ENCODE measurements around the gene ZNF536. TPM values are rescaled to one million over a fixed set of nuclear protein-coding genes. Genes with fewer than 3 reads are reported as not detected.
"Not testable (repeated sequence)": the region's sequence is repeated elsewhere in the genome, so short reads cannot be mapped to it uniquely, and the experiment has no call there.

The ZNF536 gene
- total RNA-seq, 2 experiments from 2014 or later = not detected

DNA sequence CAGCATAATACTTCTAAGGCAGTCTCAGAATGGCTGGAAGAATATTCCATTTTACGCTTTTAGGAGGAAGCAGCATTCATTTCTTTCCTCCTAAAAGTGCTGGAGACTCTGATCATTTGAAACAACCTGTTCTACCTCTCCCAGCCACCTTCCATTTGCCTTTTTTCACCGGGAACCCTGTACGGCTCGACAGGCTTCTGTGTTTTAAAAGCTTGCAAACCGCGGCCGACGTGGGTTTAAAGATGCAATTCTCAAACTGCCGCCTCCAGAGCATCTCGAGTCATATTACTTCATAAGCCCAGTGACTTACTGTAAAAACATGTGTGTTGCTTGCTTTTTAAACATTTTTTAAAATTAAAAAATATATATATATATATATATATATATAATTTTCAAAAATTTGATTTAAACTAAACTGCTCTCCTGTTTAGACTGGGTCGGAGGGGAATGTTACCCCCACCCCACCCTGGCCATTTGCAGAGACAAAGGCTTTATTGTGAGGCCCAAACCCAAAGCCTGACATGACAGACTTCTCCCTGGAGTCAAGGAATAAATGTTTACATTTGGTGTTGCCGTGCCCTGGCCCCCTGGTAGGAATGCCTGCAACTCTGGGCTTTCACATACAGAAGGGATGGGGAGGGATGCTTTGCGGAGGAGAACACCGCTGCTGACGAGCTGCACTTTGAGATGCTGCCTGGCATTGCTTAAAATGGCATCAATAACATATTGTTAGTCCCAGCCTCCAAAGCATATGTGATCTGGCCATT, 30.4 kb downstream of the ZNF536 start:
- Mint-ChIP-seq H3K27me3 (ENCODE audit: low read depth) (peaks cover 3% of the 10 kb centered on the region), H3K4me3 (no peak overlapping the region), H3K27ac (no peak overlapping the region), H3K9me3 (no peaks in the 10 kb centered on the region), H3K4me1 (ENCODE audit: low read depth) (no peaks in the 10 kb centered on the region), H3K36me3 (ENCODE audit: low read depth) (no peaks in the 10 kb centered on the region)
- CTCF ChIA-PET = interaction anchor here (0.6 kb wide), 2 partner anchors 19 to 58 kb away, joined by 3 to 4 read pairs; no protein-coding TSS in a partner anchor
- intact Hi-C loops (cut with micrococcal nuclease) = loop anchor here (10.0 kb wide), 1 partner anchor 178 kb away; no protein-coding TSS in a partner anchor
- no peak for DNase-seq

DNA sequence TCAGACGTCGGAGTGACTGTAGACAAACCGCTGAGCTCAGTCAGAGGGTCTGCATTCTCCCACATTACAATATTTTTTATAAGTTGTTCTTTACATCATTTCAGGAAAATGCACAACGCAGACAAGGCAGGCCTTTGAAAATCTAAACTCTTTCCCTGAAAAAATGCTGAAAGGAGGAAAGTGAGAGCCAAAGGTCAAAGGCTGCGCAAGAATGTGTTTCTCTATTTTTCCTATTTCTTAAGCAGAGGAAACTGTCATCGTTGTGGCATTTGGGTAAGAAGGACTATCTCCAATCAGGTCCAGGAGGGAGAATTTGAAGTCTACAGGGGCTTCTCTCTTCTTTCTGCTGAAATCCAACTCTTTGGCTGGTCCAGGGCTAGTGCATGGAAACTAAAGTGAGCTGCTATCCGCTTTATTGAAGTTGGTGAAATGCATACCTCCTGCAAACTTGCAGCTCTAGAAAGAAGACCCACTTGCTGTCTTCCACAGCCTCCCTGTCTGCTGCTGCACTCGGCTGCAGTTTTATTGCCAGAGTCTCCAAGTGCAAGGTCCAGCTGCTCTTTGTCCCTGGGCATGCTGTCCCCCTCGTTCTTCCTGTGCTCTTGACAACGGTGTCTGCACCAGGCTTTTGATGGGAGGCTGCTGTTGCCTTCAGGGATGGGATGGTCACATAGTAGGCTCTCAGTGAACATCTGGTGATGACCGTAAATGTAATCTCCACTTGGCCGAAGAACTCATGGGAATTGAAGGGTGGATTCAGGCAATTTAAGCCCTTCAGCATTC, 31.2 kb downstream of the ZNF536 start:
- Mint-ChIP-seq H3K4me3 (no peak overlapping the region), H3K27me3 (ENCODE audit: low read depth) (peaks cover 1% of the 10 kb centered on the region), H3K4me1 (ENCODE audit: low read depth) (no peaks in the 10 kb centered on the region), H3K27ac (no peak overlapping the region), H3K36me3 (ENCODE audit: low read depth) (no peaks in the 10 kb centered on the region), H3K9me3 (no peaks in the 10 kb centered on the region)
- DNase-seq = no peak
- intact Hi-C loops (cut with micrococcal nuclease) = loop anchor here (10.0 kb wide), 1 partner anchor 179 kb away; no protein-coding TSS in a partner anchor
- CTCF ChIA-PET = interaction anchor here (0.6 kb wide), 1 partner anchor 57 kb away, joined by 3 read pairs; no protein-coding TSS in a partner anchor

DNA sequence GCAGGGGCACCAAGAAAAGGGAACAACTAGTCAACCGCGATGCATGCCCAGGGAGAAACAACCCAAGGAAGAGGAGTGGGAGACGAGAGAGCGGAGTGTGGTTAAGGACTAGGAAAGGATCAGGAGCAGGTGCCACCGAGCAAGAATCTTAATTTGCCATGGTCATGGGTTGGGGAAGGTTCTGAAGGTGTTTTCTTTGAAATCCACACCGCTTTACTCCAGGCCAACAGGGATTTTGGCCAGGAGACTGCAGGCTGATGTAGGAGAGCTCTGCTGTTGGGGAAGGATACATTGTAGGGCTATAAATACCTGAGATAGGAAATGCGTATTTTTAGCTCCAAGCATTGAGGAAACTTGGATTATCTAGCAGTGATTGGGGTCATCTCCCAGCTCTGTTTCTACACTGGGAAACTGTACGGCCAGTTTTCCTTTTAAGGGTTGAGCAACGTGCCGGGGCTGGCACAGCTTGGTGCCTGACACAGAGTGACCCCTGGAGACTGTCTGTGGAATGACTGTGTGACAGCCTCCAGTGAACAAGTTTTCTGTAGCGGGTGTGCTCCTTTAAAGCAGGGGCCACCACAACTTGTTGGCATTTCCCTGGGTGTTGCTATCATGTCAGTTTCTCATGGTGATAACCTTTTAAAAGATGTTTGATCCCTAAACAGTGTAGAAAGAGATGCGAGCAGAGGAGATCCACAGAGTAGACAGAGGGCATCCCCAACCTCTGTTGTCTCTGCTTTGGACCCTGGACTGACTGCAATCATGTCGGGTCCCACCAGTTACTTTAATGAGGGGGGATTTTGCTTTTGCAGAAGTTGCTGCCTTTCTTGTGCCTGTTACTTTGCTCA, 34.3 kb downstream of the ZNF536 start:
- DNase-seq = no peak
- no peaks in the 10 kb centered on the region for H3K4me1 Mint-ChIP-seq (ENCODE audit: low read depth)
- no peaks in the 10 kb centered on the region for H3K27me3 Mint-ChIP-seq (ENCODE audit: low read depth)
- no peak overlapping the region for H3K4me3 Mint-ChIP-seq
- intact Hi-C loops (cut with micrococcal nuclease) = loop anchor here (10.0 kb wide), 1 partner anchor 182 kb away; no protein-coding TSS in a partner anchor
- CTCF ChIA-PET = interaction anchor here (0.6 kb wide), 1 partner anchor 989 kb away, joined by 3 read pairs; no protein-coding TSS in a partner anchor
- H3K36me3 Mint-ChIP-seq (ENCODE audit: low read depth) = no peaks in the 10 kb centered on the region
- H3K27ac Mint-ChIP-seq = no peak overlapping the region
- no peaks in the 10 kb centered on the region for H3K9me3 Mint-ChIP-seq

DNA sequence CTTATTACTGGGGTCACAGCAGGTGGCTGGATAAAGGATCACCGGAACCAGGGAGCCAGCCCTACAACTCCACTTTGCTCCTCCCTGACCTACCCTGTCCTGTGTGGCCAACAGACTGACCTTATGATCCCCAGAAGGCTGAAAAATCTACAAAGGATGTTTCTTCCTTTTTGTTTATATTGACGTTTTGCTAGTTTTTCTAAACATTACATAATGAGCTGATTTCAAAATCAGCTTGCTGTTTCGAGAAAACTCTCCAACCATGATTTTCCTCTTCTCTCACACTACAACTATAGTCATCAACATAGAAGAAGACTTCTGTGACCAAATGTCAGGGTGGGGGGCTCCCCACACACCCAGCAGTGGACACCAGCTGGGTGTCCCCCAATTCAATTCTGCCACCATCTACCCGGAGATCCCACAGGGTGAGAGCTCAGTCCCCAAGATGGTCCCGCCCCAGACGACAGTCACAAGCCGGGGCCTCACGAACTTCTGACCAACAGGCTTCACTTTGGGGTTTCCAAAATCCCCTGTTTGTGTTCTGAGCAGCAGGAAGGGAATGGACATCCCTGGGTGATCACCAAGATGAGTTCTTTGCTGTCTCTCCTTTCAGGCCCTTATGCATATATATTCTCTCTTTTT, 35.0 kb downstream of the ZNF536 start:
- Mint-ChIP-seq H3K9me3 (no peaks in the 10 kb centered on the region), H3K36me3 (ENCODE audit: low read depth) (no peaks in the 10 kb centered on the region), H3K4me3 (no peak overlapping the region), H3K27ac (no peak overlapping the region), H3K27me3 (ENCODE audit: low read depth) (no peaks in the 10 kb centered on the region), H3K4me1 (ENCODE audit: low read depth) (no peaks in the 10 kb centered on the region)
- DNase-seq = no peak
- intact Hi-C loops (cut with micrococcal nuclease) = loop anchor here (10.0 kb wide), 1 partner anchor 182 kb away; no protein-coding TSS in a partner anchor
- CTCF ChIA-PET = no interaction called here

DNA sequence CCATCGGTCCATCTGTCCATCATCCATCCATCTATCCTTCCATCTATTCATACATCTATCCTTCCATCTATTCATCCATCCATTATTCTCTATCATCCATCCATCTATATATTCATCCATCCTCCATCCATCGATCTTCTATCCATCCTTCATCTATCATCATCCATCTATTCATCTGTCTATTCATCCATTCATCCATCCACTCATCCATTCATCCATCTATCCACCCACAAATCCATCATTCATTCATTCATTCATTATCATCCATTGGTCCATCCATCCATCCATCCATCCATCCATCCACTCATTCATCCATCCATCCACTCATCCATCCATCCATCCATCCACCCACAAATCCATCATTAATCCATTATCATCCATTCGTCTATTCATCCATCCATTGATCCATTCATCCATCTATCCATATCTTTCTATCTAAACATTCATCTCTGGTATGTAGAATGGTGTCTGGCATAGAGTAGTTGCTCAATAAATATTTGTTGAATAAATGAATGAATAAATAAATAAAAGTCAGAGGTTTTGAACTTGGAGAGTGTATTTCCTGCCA, 36.6 kb downstream of the ZNF536 start:
- CTCF ChIA-PET = interaction anchor here (0.6 kb wide), 1 partner anchor 87 kb away, joined by 3 read pairs; no protein-coding TSS in a partner anchor
- Mint-ChIP-seq H3K4me3 (no peak overlapping the region), H3K27ac (no peak overlapping the region), H3K4me1 (ENCODE audit: low read depth) (no peaks in the 10 kb centered on the region), H3K9me3 (no peaks in the 10 kb centered on the region), H3K27me3 (ENCODE audit: low read depth) (no peaks in the 10 kb centered on the region), H3K36me3 (ENCODE audit: low read depth) (no peaks in the 10 kb centered on the region)
- DNase-seq = no peak
- intact Hi-C loops (cut with micrococcal nuclease) = loop anchor here (10.0 kb wide), 1 partner anchor 184 kb away; no protein-coding TSS in a partner anchor

DNA sequence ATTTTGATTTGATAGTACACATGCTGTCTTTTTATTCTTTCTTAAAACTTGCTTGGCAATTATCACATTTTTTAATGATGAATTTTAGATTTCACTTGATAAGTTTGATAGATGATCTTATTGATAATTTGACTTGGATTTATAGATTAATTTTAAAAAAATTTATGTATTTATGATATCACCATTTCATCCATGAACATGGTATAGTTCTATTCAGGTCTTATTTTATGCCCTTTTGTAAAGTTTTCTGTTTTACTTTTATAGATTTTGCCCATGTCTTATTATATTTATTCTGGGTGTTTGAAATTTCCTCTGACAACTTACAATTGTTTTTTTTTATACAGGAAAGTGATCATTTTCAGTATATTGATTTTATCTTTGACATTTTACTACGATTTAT, 39.5 kb downstream of the ZNF536 start:
- Mint-ChIP-seq H3K36me3 (ENCODE audit: low read depth) (no peaks in the 10 kb centered on the region), H3K9me3 (no peaks in the 10 kb centered on the region), H3K4me1 (ENCODE audit: low read depth) (no peaks in the 10 kb centered on the region), H3K27me3 (ENCODE audit: low read depth) (no peaks in the 10 kb centered on the region), H3K27ac (no peak overlapping the region), H3K4me3 (no peak overlapping the region)
- intact Hi-C loops (cut with micrococcal nuclease) = no loop called here
- CTCF ChIA-PET = no interaction called here
- no peak for DNase-seq

DNA sequence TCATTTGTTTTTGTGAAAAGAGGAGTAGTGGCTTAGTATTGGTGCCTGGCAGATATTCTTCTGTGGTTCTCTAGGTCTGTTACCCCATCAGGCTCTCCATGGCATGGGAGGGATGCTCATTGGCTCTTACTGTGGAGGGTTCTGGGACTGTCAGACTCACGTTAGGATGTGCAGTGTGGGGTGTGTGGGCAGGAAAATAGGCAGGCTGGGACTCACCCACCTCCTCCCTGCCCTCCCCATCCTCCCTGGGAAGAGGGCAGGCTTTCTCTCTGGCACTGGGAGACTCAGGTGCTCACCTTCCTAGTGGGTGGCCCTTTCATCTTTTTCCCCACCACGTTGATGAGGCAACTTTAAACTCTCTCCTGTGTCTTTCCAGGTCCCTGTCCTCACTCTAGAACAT, 44.2 kb downstream of the ZNF536 start:
- Mint-ChIP-seq H3K36me3 (ENCODE audit: low read depth) (no peaks in the 10 kb centered on the region), H3K27me3 (ENCODE audit: low read depth) (peaks cover 7% of the 10 kb centered on the region), H3K27ac (no peak overlapping the region), H3K9me3 (no peaks in the 10 kb centered on the region), H3K4me1 (ENCODE audit: low read depth) (no peaks in the 10 kb centered on the region), H3K4me3 (no peak overlapping the region)
- CTCF ChIA-PET = interaction anchor here (0.6 kb wide), 1 partner anchor 180 kb away, joined by 3 read pairs; no protein-coding TSS in a partner anchor
- no peak for DNase-seq
- intact Hi-C loops (cut with micrococcal nuclease) = no loop called here

DNA sequence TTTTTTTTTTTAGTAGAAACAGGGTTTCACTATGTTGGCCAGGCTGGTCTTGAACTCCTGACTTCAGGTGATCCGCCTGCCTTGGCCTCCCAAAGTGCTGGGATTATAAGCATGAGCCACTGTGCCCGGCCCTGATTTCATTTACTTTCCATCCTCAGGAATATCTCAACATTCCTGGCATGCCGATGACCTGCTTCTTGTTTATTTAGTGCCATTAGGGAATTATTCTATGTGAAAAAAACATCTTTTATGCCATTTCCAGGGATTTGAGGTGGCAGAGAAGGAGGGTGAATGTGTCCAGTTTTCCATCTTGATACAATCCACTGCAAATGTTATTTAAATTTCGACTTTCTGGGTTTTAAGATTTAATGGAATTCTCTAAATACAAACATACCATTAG, 45.0 kb downstream of the ZNF536 start:
- intact Hi-C loops (cut with micrococcal nuclease); H3K4me3 Mint-ChIP-seq; DNase-seq; H3K9me3 Mint-ChIP-seq; H3K36me3 Mint-ChIP-seq (ENCODE audit: low read depth); H3K4me1 Mint-ChIP-seq (ENCODE audit: low read depth); H3K27ac Mint-ChIP-seq; H3K27me3 Mint-ChIP-seq (ENCODE audit: low read depth): not testable (repeated sequence)
- CTCF ChIA-PET = interaction anchor here (0.6 kb wide), 1 partner anchor 179 kb away, joined by 3 read pairs; no protein-coding TSS in a partner anchor

DNA sequence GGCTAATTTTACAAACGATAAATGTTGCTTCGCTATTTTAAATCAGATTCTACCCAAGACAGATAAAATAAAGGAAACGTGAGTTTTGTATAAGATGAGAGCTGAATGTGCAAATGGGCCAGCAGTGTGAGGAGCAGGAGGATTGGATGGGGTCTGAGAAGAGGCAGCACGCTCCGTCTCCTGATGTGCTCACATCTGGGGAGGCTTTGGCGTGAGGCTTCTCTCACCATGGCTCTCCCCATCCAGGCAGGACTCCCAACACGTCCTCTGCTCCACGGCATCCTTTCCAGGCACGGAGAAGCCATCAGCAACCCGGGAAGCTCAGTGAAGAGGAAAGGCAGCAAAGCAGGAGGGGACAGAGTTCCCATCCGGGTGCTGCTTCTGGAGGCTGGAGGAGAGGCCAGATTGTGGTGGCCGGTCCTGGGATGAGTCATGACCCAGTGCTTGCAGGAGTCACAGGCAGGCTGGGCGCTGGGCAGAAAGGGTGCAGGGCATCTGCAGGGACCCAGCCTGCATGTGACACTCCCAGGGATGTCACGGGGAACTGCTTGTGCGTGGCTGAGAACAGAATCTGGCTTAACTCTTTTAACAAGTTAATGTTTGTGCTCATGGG, 47.5 kb downstream of the ZNF536 start:
- Mint-ChIP-seq H3K4me1 (ENCODE audit: low read depth) (no peaks in the 10 kb centered on the region), H3K27me3 (ENCODE audit: low read depth) (peaks cover 7% of the 10 kb centered on the region), H3K36me3 (ENCODE audit: low read depth) (no peaks in the 10 kb centered on the region), H3K27ac (no peak overlapping the region), H3K9me3 (no peaks in the 10 kb centered on the region), H3K4me3 (no peak overlapping the region)
- no peak for DNase-seq
- intact Hi-C loops (cut with micrococcal nuclease) = no loop called here
- CTCF ChIA-PET = no interaction called here

DNA sequence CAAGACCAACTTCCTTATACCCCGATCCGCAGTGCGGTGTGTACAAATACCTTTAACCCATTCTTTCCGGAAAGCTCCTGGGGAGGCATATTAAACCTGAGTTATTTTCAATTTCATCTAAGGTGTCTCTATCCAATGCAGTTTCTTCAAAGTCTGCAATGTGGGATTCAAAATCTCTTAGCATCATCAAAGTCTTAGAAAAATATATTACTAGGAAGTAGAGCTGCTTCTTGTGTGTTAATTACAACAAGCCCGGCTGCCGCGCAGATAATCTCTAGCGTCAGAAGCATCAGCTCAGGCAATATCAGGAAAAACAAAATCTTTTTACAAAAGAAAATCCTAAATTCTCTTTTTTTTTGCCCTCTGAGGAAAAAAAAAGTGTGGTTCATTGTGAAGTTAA, 48.1 kb downstream of the ZNF536 start:
- no peaks in the 10 kb centered on the region for H3K9me3 Mint-ChIP-seq
- no peak overlapping the region for H3K4me3 Mint-ChIP-seq
- intact Hi-C loops (cut with micrococcal nuclease) = no loop called here
- peaks cover 7% of the 10 kb centered on the region for H3K27me3 Mint-ChIP-seq (ENCODE audit: low read depth)
- H3K4me1 Mint-ChIP-seq (ENCODE audit: low read depth) = no peaks in the 10 kb centered on the region
- DNase-seq = no peak
- H3K27ac Mint-ChIP-seq = no peak overlapping the region
- no peaks in the 10 kb centered on the region for H3K36me3 Mint-ChIP-seq (ENCODE audit: low read depth)
- CTCF ChIA-PET = no interaction called here

DNA sequence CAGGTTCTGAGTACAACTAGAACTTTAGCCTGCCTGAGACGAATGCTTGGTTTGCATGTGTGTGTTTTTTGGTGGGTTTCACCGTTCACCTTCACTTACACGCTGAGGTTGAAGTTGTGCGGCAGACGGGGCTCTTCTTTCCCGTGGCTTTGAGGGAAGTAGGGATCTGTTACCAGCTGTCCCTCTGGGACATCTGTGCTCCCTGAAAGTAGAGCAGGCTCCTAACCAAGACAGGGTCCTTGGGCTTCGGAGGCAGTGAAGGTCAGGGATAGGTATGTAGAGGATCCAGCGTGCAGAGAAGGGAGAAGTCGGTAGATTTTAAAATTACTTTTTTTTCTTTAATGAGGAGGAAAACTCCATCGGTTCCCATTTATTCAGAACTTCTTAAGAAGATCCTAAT, 48.7 kb downstream of the ZNF536 start:
- H3K4me3 Mint-ChIP-seq = no peak overlapping the region
- H3K36me3 Mint-ChIP-seq (ENCODE audit: low read depth) = no peaks in the 10 kb centered on the region
- intact Hi-C loops (cut with micrococcal nuclease) = no loop called here
- no peaks in the 10 kb centered on the region for H3K4me1 Mint-ChIP-seq (ENCODE audit: low read depth)
- no peaks in the 10 kb centered on the region for H3K9me3 Mint-ChIP-seq
- H3K27me3 Mint-ChIP-seq (ENCODE audit: low read depth) = peaks cover 7% of the 10 kb centered on the region
- CTCF ChIA-PET = no interaction called here
- no peak overlapping the region for H3K27ac Mint-ChIP-seq
- no peak for DNase-seq
